Lower leg skin (tissue), 4 donors: ENCODE measurements around the gene PSME3. TPM values are rescaled to one million over a fixed set of nuclear protein-coding genes. Genes with fewer than 3 reads are reported as not detected.

ENCODE experiments used
- DNase-seq, 2 donors: peaks; one replicate each; pipeline ENCODE4 v3.0.0-alpha.2; 2019; ENCODE audit warnings: low spot score in 2 of 2
- H3K4me3 ChIP-seq: fragments of 200-600 bp; sonication (generic); 2 replicates; pipeline ENCODE4 v1.5.1; 2017; ENCODE audit warnings: mild to moderate bottlenecking, low read depth; ENCODE audit not compliant: poor library complexity, severe bottlenecking
- CTCF ChIP-seq, 3 donors: fragments of 450-650 bp; IDR thresholded peaks; one replicate each; pipeline ENCODE4 v1.5.1; 2016; ENCODE audit warnings: antibody characterized with exemption in 3 of 3, mild to moderate bottlenecking in 3 of 3, moderate library complexity in 2 of 3
- POLR2A ChIP-seq, 2 donors: fragments of 450-650 bp; IDR thresholded peaks; one replicate each; pipeline ENCODE4 v1.6.1; 2016 to 2017; ENCODE audit warnings: antibody characterized with exemption in 2 of 2, mild to moderate bottlenecking in 1 of 2, moderate library complexity in 1 of 2
- WGBS, 2 donors: methylation state at CpG; one replicate each; pipeline ENCODE4 v1.1.5; 2018; 5-methylcytosine and 5-hydroxymethylcytosine counted together
- intact Hi-C: fragments of 100-400 bp; cut with DNase I; formaldehyde crosslinking; loops from one replicate; pipeline ENCODE4 v1.15.0; 2023; ENCODE audit warnings: low total_unique reads
- total RNA-seq, 4 donors: library from RNA; depleted of rRNA; stranded (reverse); fragments of >200 nt; gene quantifications; one replicate each; pipeline ENCODE4 v1.1.0, GENCODE V29; 2016

PSME3 gene
- total RNA-seq, 4 donors from 2014 or later = 56.2 to 82.0 (median 75.1) TPM

- DNase-seq = no peak
- intact Hi-C loops = no loop called here
- TF ChIP-seq POLR2A (IDR thresholded peaks at IDR 0.05) = no peak
- no peak for TF ChIP-seq CTCF (IDR thresholded peaks at IDR 0.05)
- no peak overlapping the region for H3K4me3 ChIP-seq
- WGBS, 2 donors = 89% methylated on average over 1 of the region's 1 CpG
These were observed 26.9 kb upstream of the PSME3 start for GRCh38 chr17:42806249-42806648.

GRCh38 chr17:42809250-42809649 lies 23.9 kb upstream of the PSME3 start:
- no peak for DNase-seq
- no peak overlapping the region for H3K4me3 ChIP-seq
- intact Hi-C loops = no loop called here
- WGBS, 2 donors = 22 to 27% methylated on average over 3 of the region's 3 CpGs
- no peak for TF ChIP-seq CTCF (IDR thresholded peaks at IDR 0.05)
- TF ChIP-seq POLR2A (IDR thresholded peaks at IDR 0.05) = no peak

GRCh38 chr17:42814633-42815399 lies 18.4 kb upstream of the PSME3 start:
- TF ChIP-seq CTCF (IDR thresholded peaks at IDR 0.05) = no peak
- TF ChIP-seq POLR2A (IDR thresholded peaks at IDR 0.05) = no peak
- intact Hi-C loops = loop anchor here (5.0 kb wide), 1 partner anchor 818 kb away; no protein-coding TSS in a partner anchor
- no peak for DNase-seq
- 56 to 63% methylated on average over 8 of the region's 8 CpGs for WGBS, 2 donors
- no peak overlapping the region for H3K4me3 ChIP-seq

- TF ChIP-seq CTCF (IDR thresholded peaks at IDR 0.05) (no peak), POLR2A (IDR thresholded peaks at IDR 0.05) (no peak)
- WGBS, 2 donors = 60 to 72% methylated on average over 1 of the region's 1 CpG
- DNase-seq = no peak
- intact Hi-C loops = loop anchor here (5.0 kb wide), 1 partner anchor 821 kb away; no protein-coding TSS in a partner anchor
- H3K4me3 ChIP-seq = no peak overlapping the region
These were observed 15.3 kb upstream of the PSME3 start for GRCh38 chr17:42817866-42818265.

GRCh38 chr17:42818379-42818778 lies 14.8 kb upstream of the PSME3 start:
- DNase-seq = no peak
- TF ChIP-seq POLR2A (IDR thresholded peaks at IDR 0.05) = no peak
- no peak for TF ChIP-seq CTCF (IDR thresholded peaks at IDR 0.05)
- 80 to 86% methylated on average over 5 of the region's 5 CpGs for WGBS, 2 donors
- intact Hi-C loops = loop anchor here (5.0 kb wide), 1 partner anchor 821 kb away; no protein-coding TSS in a partner anchor
- no peak overlapping the region for H3K4me3 ChIP-seq
